PC-9 (cell line): ENCODE measurements around the gene RAB40C. TPM values are rescaled to one million over a fixed set of nuclear protein-coding genes. Genes with fewer than 3 reads are reported as not detected.

Experiments used
- BruUV-seq: library from RNA; stranded (reverse); fragments of 400-500 nt; replicated peaks from 2 replicates; lab custom pipeline; 2021; lab: Mats Ljungman, UMichigan
- CTCF ChIA-PET: fragments of 300-600 bp; sonication (Branson Sonifier 250); formaldehyde crosslinking; loops from one replicate; lab custom pipeline; 2022; ENCODE audit warnings: antibody characterized with exemption; lab: Charles Lee
- POLR2A ChIA-PET: fragments of 300-600 bp; sonication (Branson Sonifier 250); formaldehyde crosslinking; loops from one replicate; lab custom pipeline; 2022; ENCODE audit warnings: antibody characterized with exemption; ENCODE audit not compliant: unreplicated experiment; lab: Charles Lee
- DNase-seq, 2 experiments: peaks; one replicate each; pipeline versions ENCODE4 v3.0.0 to v3.0.0-alpha.2; 2015 to 2022; ENCODE audit warnings: mixed read lengths in 1 of 2
- H2AFZ ChIP-seq: fragments of 200-600 bp; sonication (generic); 2 replicates; pipeline ENCODE4 v1.8.1; 2017; ENCODE audit warnings: antibody characterized with exemption
- H3F3A ChIP-seq: fragments of 200-600 bp; sonication (generic); 2 replicates; pipeline ENCODE4 v1.8.1; 2017; ENCODE audit warnings: antibody characterized with exemption, mild to moderate bottlenecking, low read depth; ENCODE audit not compliant: insufficient read depth
- H3K27ac ChIP-seq: fragments of 200-600 bp; sonication (generic); 2 replicates; pipeline ENCODE4 v1.6.1; 2016; ENCODE audit warnings: mixed run types
- H3K27me3 ChIP-seq: fragments of 200-600 bp; sonication (generic); 2 replicates; pipeline ENCODE4 v1.6.1; 2016; ENCODE audit warnings: low read depth, mixed run types; ENCODE audit not compliant: insufficient read depth
- H3K36me3 ChIP-seq: fragments of 200-600 bp; sonication (generic); 2 replicates; pipeline ENCODE4 v1.6.1; 2016; ENCODE audit warnings: low read depth, mixed run types
- H3K4me1 ChIP-seq: fragments of 200-600 bp; sonication (generic); replicated peaks from 2 replicates; pipeline ENCODE4 v1.6.1; 2016; ENCODE audit warnings: mixed run types; ENCODE audit not compliant: insufficient read depth
- H3K4me2 ChIP-seq: fragments of 200-600 bp; sonication (generic); 2 replicates; pipeline ENCODE4 v1.6.1; 2017; ENCODE audit warnings: mixed run types
- H3K4me3 ChIP-seq: fragments of 200-600 bp; sonication (generic); 2 replicates; pipeline ENCODE4 v1.6.1; 2016; ENCODE audit warnings: mixed run types
- H3K79me2 ChIP-seq: fragments of 200-600 bp; sonication (generic); 2 replicates; pipeline ENCODE4 v1.6.1; 2017; ENCODE audit warnings: low read depth, mixed run types
- H3K9me2 ChIP-seq: fragments of 200-600 bp; sonication (generic); 2 replicates; pipeline ENCODE4 v1.8.1; 2017; ENCODE audit warnings: mild to moderate bottlenecking; ENCODE audit not compliant: insufficient read depth
- H3K9me3 ChIP-seq: fragments of 200-600 bp; sonication (generic); 2 replicates; pipeline ENCODE4 v1.8.1; 2016; ENCODE audit warnings: low read depth; ENCODE audit not compliant: insufficient read depth
- H4K20me1 ChIP-seq: fragments of 200-600 bp; sonication (generic); 2 replicates; pipeline ENCODE4 v1.8.1; 2017; ENCODE audit not compliant: insufficient read depth
- EZH2 ChIP-seq: fragments of 200-600 bp; sonication (generic); IDR thresholded peaks from 2 replicates; pipeline ENCODE4 v1.8.0; 2017; ENCODE audit warnings: antibody characterized with exemption, low read depth
- intact Hi-C: fragments of 100-400 bp; cut with micrococcal nuclease; formaldehyde crosslinking; loops from one replicate; pipeline ENCODE4 v1.10.0; 2022; ENCODE audit not compliant: unreplicated experiment
- total RNA-seq: library from RNA; stranded (reverse); gene quantifications from 2 replicates; pipeline ENCODE4 v1.2.3, GENCODE V29; 2021
- TF ChIP-seq, protein P1 (sequence below): fragments of 200-600 bp; sonication (generic); conservative IDR thresholded peaks from 2 replicates; pipeline ENCODE4 v1.6.1; 2017; ENCODE audit warnings: mixed run types, antibody characterized with exemption, mild to moderate bottlenecking, moderate library complexity

Gene RAB40C
- total RNA-seq, 1 experiment from 2014 or later, result 47.1 TPM

DNA sequence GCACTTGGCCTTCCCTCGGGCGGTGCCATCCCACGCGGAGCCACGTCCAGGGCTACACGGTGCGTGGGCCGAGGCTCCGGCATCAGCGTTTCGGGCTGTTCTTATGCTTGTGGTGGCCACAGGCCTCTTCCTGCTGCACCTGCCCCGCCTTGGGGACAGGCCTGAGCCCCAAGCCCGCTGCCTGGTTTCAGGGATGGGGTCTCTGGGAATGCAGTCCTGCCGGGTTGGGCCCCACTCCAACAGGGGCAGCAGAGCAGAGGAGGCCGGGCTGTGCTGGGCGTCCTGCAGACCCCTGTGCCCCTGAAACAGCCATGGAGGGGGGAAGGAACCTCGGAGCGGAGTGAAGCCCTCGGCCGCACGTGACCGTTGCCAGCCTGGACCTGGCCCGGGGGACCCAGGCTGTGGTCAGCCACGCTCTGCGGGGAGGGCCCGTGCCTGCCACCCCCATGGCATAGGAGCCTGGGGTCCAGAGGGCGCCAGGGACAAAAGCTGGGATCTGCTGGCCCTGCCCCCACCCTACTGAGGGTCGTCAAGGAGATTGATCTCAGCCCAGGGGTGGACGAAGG is 40.5 kb downstream of the RAB40C start:
- intact Hi-C loops, result no loop called here
- 0 out of 2 replicates have a peak, but pooled peaks cover 12% of the 10 kb centered on the region for H4K20me1 ChIP-seq
- ChIA-PET POLR2A (no interaction called here), CTCF (no interaction called here)
- H3K27ac ChIP-seq, result no peak overlapping the region
- no peak for TF ChIP-seq EZH2
- TF ChIP-seq, protein P1, sequence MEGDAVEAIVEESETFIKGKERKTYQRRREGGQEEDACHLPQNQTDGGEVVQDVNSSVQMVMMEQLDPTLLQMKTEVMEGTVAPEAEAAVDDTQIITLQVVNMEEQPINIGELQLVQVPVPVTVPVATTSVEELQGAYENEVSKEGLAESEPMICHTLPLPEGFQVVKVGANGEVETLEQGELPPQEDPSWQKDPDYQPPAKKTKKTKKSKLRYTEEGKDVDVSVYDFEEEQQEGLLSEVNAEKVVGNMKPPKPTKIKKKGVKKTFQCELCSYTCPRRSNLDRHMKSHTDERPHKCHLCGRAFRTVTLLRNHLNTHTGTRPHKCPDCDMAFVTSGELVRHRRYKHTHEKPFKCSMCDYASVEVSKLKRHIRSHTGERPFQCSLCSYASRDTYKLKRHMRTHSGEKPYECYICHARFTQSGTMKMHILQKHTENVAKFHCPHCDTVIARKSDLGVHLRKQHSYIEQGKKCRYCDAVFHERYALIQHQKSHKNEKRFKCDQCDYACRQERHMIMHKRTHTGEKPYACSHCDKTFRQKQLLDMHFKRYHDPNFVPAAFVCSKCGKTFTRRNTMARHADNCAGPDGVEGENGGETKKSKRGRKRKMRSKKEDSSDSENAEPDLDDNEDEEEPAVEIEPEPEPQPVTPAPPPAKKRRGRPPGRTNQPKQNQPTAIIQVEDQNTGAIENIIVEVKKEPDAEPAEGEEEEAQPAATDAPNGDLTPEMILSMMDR, result no peak
- no peaks in the 10 kb centered on the region for H3K9me2 ChIP-seq
- H3K27me3 ChIP-seq, result no peaks in the 10 kb centered on the region
- peaks cover 31% of the 10 kb centered on the region for H3K4me1 ChIP-seq
- H3K9me3 ChIP-seq, result no peaks in the 10 kb centered on the region
- no peak overlapping the region for H3K4me2 ChIP-seq
- BruUV-seq, result no TSS peak
- DNase-seq, result no peak
- no peak overlapping the region for H2AFZ ChIP-seq
- H3K4me3 ChIP-seq, result no peak overlapping the region
- peaks cover 13% of the 10 kb centered on the region for H3K79me2 ChIP-seq
- peaks cover 25% of the 10 kb centered on the region; the same call in 1 of the 2 replicates for H3F3A ChIP-seq
- no peaks in the 10 kb centered on the region for H3K36me3 ChIP-seq

DNA sequence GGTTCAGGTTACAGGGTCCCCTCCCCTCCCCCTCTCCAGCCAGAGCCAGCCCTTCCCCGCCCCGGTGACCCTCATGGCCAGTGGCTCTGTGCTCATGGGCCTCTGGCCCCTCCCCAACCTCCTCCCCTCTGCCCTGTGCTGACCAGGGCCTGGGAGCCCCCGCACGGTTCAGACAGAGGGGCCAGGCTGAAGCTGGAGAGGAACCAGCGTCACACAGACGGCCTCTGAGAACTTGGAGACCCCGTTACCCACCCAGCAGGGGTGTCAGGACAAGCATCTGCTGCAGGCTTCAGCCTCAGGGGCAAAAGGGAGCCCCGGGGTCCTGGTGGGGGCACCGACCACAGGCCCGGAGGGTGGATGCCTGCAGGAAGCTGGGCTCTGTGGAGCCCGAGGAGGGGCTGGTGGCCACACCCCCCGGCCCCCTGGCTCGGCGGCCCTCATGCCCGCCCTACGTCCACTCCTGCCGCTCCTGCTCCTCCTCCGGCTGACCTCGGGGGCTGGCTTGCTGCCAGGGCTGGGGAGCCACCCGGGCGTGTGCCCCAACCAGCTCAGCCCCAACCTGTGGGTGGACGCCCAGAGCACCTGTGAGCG is 41.0 kb downstream of the RAB40C start, which contains the start of gene WFIKKN1:
TSS of gene WFIKKN1 (plus strand) at position 171 of the 591 bp plus-strand sequence. CDS start at position 440, 269 bp downstream.
- peaks cover 32% of the 10 kb centered on the region for H3K4me1 ChIP-seq
- no TSS peak for BruUV-seq
- POLR2A ChIA-PET, result no interaction called here

GRCh38 chr16:631808-632358 is 42.0 kb downstream of the RAB40C start:
- Histone ChIP-seq H3K9me2 (no peaks in the 10 kb centered on the region), H3K36me3 (no peaks in the 10 kb centered on the region), H3K9me3 (no peaks in the 10 kb centered on the region), H3K4me1 (peaks cover 24% of the 10 kb centered on the region), H3K4me3 (no peak overlapping the region), H4K20me1 (0 out of 2 replicates have a peak, but pooled peaks cover 12% of the 10 kb centered on the region), H3K79me2 (peaks cover 19% of the 10 kb centered on the region), H3K4me2 (no peak overlapping the region), H3K27me3 (no peaks in the 10 kb centered on the region), H3F3A (peaks cover 22% of the 10 kb centered on the region; the same call in 1 of the 2 replicates), H3K27ac (no peak overlapping the region), H2AFZ (no peak overlapping the region)
- no peak for TF ChIP-seq EZH2
- TF ChIP-seq, protein P1, result no peak
- ChIA-PET POLR2A (no interaction called here), CTCF (interaction anchor here (0.7 kb wide), 1 partner anchor 38 kb away, joined by 3 read pairs; no protein-coding TSS in a partner anchor)
- intact Hi-C loops, result no loop called here
- no peak for DNase-seq
- no TSS peak for BruUV-seq

More for the DNA sequence above, 41.0 kb downstream of the RAB40C start, which contains the start of gene WFIKKN1:
- no peaks in the 10 kb centered on the region for H3K27me3 ChIP-seq
- TF ChIP-seq, protein P1, result no peak
- TF ChIP-seq EZH2, result no peak
- H3K9me3 ChIP-seq, result no peaks in the 10 kb centered on the region
- no peak within 1 kb of the TSS for H3K4me2 ChIP-seq
- peaks cover 25% of the 10 kb centered on the region; the same call in 1 of the 2 replicates for H3F3A ChIP-seq
- H3K27ac ChIP-seq, result no peak within 1 kb of the TSS
- no peak within 1 kb of the TSS for H2AFZ ChIP-seq
- DNase-seq, result peak in 1 of 2 experiments; percentile 87
- CTCF ChIA-PET, result interaction anchor here (0.7 kb wide), 1 partner anchor 37 kb away, joined by 3 read pairs; no protein-coding TSS in a partner anchor
- peaks cover 18% of the 10 kb centered on the region for H3K79me2 ChIP-seq
- intact Hi-C loops, result no loop called here
- H4K20me1 ChIP-seq, result 0 out of 2 replicates have a peak, but pooled peaks cover 12% of the 10 kb centered on the region
- H3K36me3 ChIP-seq, result no peaks in the 10 kb centered on the region
- no peak within 1 kb of the TSS for H3K4me3 ChIP-seq
- H3K9me2 ChIP-seq, result no peaks in the 10 kb centered on the region
